Skin epidermis (tissue), 12 donors: Measurements from ENCODE around the gene RGS7.
A peak's percentile ranks its signal among the peaks of the same experiment; 100 is the strongest.
"Not testable (repeated sequence)": the region's sequence is repeated elsewhere in the genome, so short reads cannot be mapped to it uniquely, and the experiment has no call there.

ENCODE experiments used
- H3K27ac ChIP-seq, 21 experiments: fragments of 200-600 bp; sonication (generic) in 11 of 21; one replicate each; pipeline ENCODE4 v1.5.0; 2020; ENCODE audit warnings: mild to moderate bottlenecking in 3 of 21, inconsistent platforms in 2 of 21, moderate library complexity in 2 of 21
- H3K4me3 ChIP-seq, 7 experiments: fragments of 200-600 bp; sonication (generic) in 2 of 7; one replicate each; pipeline ENCODE4 v1.5.0; 2020; ENCODE audit warnings: inconsistent platforms in 2 of 7, mild to moderate bottlenecking in 2 of 7, moderate library complexity in 1 of 7

RGS7 gene

GRCh38 chr1:240888039-240888786 is 468.8 kb downstream of the RGS7 start:
- Histone ChIP-seq H3K27ac (no peak overlapping the region), H3K4me3 (no peak overlapping the region)

- Histone ChIP-seq H3K4me3 (no peak overlapping the region), H3K27ac (no peak overlapping the region)
These were observed 473.5 kb downstream of the RGS7 start for GRCh38 chr1:240883490-240883889.

- H3K4me3 ChIP-seq, H3K27ac ChIP-seq: not testable (repeated sequence)
These were observed 474.2 kb downstream of the RGS7 start for GRCh38 chr1:240882656-240883308.

- Histone ChIP-seq H3K4me3 (no peak overlapping the region), H3K27ac (no peak overlapping the region)
These were observed 478.4 kb downstream of the RGS7 start for GRCh38 chr1:240878631-240879030.

- no peak overlapping the region for H3K27ac ChIP-seq
These were observed 479.4 kb downstream of the RGS7 start for GRCh38 chr1:240877605-240878004.

GRCh38 chr1:240876071-240876470 is 480.9 kb downstream of the RGS7 start:
- Histone ChIP-seq H3K27ac (no peak overlapping the region), H3K4me3 (no peak overlapping the region)

More at GRCh38 chr1:240877605-240878004, 479.4 kb downstream of the RGS7 start:
- H3K4me3 ChIP-seq: no peak overlapping the region

GRCh38 chr1:240869071-240869470 is 487.9 kb downstream of the RGS7 start:
- Histone ChIP-seq H3K27ac (no peak overlapping the region), H3K4me3 (no peak overlapping the region)

GRCh38 chr1:240866724-240867123 is 490.3 kb downstream of the RGS7 start:
- Histone ChIP-seq H3K4me3 (no peak overlapping the region), H3K27ac (no peak overlapping the region)

GRCh38 chr1:240860023-240860422 is 497.0 kb downstream of the RGS7 start:
- Histone ChIP-seq H3K4me3 (no peak overlapping the region), H3K27ac (no peak overlapping the region)

GRCh38 chr1:240854367-240854766 is 502.6 kb downstream of the RGS7 start:
- Histone ChIP-seq H3K4me3 (no peak overlapping the region), H3K27ac (peak overlapping the region in 1 of 21 experiments; percentile 52)

- H3K4me3 ChIP-seq: no peak overlapping the region
- H3K27ac ChIP-seq: no peak overlapping the region
These were observed 509.7 kb downstream of the RGS7 start for GRCh38 chr1:240847325-240847724.

- H3K4me3 ChIP-seq: no peak overlapping the region
- H3K27ac ChIP-seq: no peak overlapping the region
These were observed 512.5 kb downstream of the RGS7 start for GRCh38 chr1:240844486-240844885.

- Histone ChIP-seq H3K4me3 (no peak overlapping the region), H3K27ac (no peak overlapping the region)
These were observed 513.2 kb downstream of the RGS7 start for GRCh38 chr1:240843798-240844197.

GRCh38 chr1:240836271-240836670 is 520.7 kb downstream of the RGS7 start:
- Histone ChIP-seq H3K4me3 (no peak overlapping the region), H3K27ac (no peak overlapping the region)

- no peak overlapping the region for H3K4me3 ChIP-seq
- H3K27ac ChIP-seq: no peak overlapping the region
These were observed 521.7 kb downstream of the RGS7 start for GRCh38 chr1:240835291-240835690.

GRCh38 chr1:240833075-240833474 is 523.9 kb downstream of the RGS7 start:
- Histone ChIP-seq H3K27ac (no peak overlapping the region), H3K4me3 (no peak overlapping the region)

- no peak overlapping the region for H3K4me3 ChIP-seq
- H3K27ac ChIP-seq: no peak overlapping the region
These were observed 525.1 kb downstream of the RGS7 start for GRCh38 chr1:240831922-240832321.

- H3K4me3 ChIP-seq: no peak overlapping the region
- H3K27ac ChIP-seq: no peak overlapping the region
These were observed 525.8 kb downstream of the RGS7 start for GRCh38 chr1:240831191-240831631.

GRCh38 chr1:240829487-240829886 is 527.5 kb downstream of the RGS7 start:
- Histone ChIP-seq H3K27ac (no peak overlapping the region), H3K4me3 (no peak overlapping the region)

GRCh38 chr1:240827786-240828185 is 529.2 kb downstream of the RGS7 start:
- Histone ChIP-seq H3K4me3 (no peak overlapping the region), H3K27ac (no peak overlapping the region)

GRCh38 chr1:240824238-240824637 is 532.8 kb downstream of the RGS7 start:
- H3K4me3 ChIP-seq: no peak overlapping the region

More at GRCh38 chr1:240824238-240824637, 532.8 kb downstream of the RGS7 start:
- no peak overlapping the region for H3K27ac ChIP-seq
